GM23248 (cell line): ENCODE measurements around the gene SMIM14.

Source experiments
- EZH2 ChIP-seq: fragments of 200-600 bp; sonication (generic); IDR thresholded peaks from 2 replicates; pipeline ENCODE4 v1.6.1; 2018; ENCODE audit warnings: antibody characterized with exemption, mild to moderate bottlenecking; ENCODE audit not compliant: insufficient read depth, poor library complexity, severe bottlenecking
- EZH2phosphoT487 ChIP-seq: fragments of 200-600 bp; sonication (generic); IDR thresholded peaks from 2 replicates; pipeline ENCODE4 v1.6.1; 2018; ENCODE audit warnings: antibody characterized with exemption, moderate library complexity, mild to moderate bottlenecking, low read depth; ENCODE audit not compliant: insufficient read depth

- TF ChIP-seq EZH2, result no peak
- no peak for TF ChIP-seq EZH2phosphoT487
These were observed 40.8 kb downstream of the SMIM14 start for GRCh38 chr4:39597695-39598381.
